Measurements from ENCODE around the gene POLR1D.
A peak's percentile ranks its signal among the peaks of the same experiment; 100 is the strongest.
"Not testable (repeated sequence)": the region's sequence is repeated elsewhere in the genome, so short reads cannot be mapped to it uniquely, and the experiment has no call there.

POLR1D gene

DNA sequence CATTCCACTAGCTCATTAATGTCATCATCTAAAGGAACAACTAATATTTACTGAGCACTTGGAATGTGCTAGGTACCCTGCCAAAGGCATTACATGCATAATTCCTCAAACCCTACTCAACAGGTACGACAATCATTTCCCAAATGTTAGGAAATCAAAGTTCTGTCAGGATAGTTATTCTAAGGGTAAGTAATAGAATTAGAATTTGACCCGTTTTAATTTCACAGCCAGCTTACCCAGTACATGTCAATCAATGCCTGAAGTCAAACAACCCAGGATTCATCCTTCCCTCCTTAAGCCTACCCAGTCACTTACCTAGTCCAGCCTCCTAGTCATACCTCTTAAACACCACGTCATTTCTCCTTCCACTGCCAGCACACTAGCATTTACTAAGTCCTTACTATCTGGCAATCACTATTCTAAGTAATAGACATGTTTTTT lies 3.8 kb upstream of the POLR1D start:
- DNase-seq (ENCODE audit: low read depth in 2 of 2) = no peak

DNA sequence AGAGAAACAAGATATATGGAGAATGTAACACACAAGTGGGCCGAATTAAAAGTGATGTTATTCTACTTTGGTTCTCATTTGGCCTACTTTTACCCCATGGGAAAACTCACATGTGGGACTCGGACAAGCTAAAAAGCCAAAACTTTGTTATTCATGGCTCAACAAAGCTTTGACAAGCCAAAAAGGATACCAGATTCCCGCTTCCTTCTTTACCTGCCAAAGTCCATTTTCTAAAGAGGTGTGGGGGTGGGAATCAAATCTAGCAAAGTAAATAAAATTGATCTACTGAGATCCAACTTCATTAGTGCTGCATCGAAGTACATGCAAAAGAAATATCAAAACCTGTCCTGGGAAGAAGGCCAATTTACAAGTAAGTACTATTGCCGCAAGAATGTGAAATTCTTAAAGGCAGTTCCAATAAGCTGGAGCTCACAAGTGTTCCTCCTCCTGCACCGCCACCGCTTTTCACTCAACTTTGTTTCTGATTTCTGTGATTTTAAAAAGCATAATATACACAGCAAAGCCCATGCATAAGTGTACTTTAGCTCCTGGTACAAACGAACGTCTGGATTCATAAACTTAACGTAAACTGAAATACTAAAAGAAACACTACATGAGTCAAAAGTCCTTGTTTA lies 2.5 kb upstream of the POLR1D start:
- no peak for DNase-seq (ENCODE audit: low read depth in 2 of 2)

DNA sequence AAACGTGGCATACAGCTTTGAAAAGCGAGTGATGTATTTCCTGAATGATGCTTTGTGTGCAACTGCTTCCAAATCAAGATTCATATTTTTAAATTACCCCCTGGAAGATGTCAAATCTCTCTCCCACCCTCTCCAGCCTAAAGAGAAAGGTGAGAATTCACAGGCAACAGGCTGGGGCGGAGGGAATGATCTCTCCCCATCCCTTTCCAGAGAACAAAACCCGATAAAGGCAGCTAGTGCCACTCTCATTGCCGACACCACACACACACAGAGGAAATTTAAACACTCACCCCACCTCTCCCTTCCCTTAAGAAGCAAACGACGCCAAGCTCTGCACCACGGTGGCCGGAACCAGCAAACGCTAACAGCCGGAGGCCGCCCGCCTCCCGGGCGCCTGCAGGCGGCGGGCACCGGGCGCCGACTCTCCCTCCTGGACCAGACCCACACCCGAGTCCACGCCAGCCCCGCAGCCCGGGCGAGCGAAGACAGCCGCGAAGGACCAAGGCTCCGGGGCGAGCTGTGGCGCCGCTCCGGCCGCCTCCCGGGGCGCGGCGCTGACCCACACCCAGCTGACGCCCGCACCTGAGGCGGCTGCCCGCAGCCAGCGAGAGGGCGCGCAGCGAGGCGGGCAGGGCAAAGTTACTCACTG lies 1.8 kb upstream of the POLR1D start:
- DNase-seq (ENCODE audit: low read depth in 2 of 2) = peak in 1 of 2 donors; percentile 33

DNA sequence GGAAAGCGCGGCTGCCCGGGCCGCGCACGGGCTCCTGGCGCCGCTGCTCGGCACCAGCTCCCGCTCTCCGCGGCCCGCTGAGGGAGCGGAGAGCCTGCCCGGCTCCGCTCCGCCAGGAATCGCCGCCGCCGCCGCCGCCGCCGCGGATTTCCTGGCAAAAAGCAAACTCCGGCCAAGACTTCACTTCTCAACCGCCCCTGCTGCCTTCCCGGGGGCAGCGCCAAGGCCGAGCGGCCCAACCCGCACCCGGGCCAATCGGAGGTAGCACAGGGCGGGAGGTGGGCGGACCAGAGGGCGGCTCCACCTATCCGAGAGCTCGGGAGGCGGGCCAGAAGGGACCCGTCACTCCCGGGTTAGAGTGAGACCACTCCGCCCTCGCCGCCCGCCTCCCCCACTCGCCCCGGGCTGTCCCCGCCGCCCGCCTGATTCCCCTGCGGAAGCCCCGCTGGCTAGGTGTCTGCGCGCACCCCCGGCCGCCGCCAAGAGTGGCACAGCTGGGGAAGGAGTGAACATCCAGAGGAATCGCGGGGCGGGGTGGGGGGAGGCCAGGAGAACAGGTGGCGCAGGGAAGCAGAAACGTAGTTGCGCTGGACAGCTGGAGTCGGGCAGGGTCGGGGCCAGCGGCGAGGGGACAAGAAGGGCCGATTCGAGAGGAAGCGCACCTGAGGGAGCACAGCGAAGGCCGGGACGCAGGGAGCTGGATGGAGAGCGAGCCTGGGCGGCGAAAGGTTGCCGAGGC lies 1.1 kb upstream of the POLR1D start, which contains the start of gene LNX2:
Gene LNX2, minus strand, starts transcription at position 153 of the 739 bp plus-strand sequence. CDS start 38,826 bp downstream, outside the sequence.
- peak; percentile 93 to 96 for DNase-seq (ENCODE audit: low read depth in 2 of 2)

DNA sequence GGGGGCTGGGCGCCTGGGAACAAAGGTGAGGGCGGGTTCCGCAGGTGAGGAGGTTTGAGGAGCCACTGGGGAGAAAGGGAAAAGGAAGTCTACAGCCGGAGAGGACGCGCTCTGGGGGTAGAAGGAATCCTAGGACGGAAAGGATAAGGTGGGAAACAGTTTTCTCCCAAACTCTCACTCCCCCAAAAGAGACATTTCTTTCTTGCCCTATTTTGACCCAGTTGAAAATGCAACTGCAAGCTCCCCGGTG lies 651 bp upstream of the POLR1D start:
- DNase-seq (ENCODE audit: low read depth in 2 of 2) = no peak

DNA sequence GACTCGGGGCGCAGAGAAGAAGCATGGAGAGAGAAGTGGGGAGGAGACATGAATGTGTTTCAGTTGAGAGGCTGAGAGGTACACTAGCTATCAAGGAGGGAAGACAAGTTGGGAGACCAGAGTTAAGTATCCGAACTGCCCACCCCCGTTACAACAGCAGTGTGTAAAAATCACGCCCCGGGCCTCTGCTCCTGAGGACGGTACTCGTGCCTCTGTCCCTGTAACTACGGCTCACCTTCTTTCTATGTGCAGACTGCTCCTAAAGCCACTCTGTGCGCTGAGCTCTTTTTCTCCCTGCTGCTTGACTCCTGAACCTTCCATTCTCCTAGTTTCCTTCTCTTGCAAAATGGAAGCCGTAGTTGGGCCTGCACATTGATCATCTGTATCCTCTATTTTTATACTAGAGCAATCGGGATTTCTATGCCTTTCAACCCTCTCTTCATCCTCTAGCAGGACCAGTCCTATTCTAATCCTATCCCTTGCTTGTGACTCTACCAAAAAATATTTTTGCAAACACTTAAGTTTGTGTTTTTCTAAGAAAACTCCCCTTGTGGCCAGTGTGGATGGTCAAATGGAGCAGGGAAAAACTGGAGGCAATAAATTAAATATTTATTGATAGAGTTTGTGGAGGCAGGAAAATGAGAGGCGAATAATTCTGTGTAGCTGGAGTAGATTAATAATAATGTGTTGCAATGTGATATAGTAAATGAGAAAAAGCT lies 569 bp downstream of the POLR1D start:
- no peak for DNase-seq (ENCODE audit: low read depth in 2 of 2)

DNA sequence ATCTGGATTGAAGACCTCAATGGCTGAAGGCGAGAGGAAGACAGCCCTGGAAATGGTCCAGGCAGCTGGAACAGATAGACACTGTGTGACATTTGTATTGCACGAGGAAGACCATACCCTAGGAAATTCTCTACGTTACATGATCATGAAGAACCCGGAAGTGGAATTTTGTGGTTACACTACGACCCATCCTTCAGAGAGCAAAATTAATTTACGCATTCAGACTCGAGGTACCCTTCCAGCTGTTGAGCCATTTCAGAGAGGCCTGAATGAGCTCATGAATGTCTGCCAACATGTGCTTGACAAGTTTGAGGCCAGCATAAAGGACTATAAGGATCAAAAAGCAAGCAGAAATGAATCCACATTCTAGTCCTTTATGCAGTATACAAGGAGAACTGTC lies 1.2 kb downstream of the POLR1D start:
- no peak for DNase-seq (ENCODE audit: low read depth in 2 of 2)

DNA sequence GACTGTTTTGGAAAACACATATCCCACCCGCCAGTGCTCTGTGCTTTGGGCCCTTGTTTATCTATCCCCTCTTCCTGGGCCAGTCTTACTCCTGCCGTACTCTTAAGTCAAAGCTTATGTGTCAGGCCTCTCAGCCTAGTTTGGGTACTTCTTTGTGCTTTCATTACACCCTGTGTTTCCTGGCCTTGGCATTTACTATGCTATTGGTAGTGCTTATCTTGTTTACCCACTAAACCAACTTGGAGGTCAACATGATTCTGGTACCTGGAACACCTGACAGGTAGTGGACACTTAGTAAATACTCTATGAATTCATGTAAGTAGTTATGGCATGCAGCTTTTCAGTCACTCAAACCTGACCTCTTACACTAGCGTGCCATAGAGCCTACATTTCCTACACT lies 2.4 kb downstream of the POLR1D start:
- no peak for DNase-seq (ENCODE audit: low read depth in 2 of 2)

DNA sequence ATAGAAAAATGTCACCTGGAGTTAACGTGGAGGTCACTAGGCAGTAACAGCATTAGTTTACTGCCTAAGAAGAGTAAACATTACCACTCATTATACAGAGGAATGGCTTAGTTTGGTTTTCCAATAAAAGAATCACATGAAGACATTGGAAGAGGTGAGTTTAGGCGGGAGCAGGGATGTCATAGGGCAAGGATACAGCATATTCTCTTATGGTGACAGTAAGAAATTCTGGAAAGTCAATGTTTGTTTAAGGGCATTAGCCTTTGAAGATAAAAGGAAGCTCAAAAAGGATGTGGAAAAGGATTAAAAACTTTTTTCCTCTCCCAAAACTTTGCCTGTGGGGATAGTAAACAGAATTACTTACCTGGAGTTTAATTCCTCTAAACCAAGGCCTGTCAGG lies 4.1 kb downstream of the POLR1D start:
- DNase-seq (ENCODE audit: low read depth in 2 of 2) = no peak

DNA sequence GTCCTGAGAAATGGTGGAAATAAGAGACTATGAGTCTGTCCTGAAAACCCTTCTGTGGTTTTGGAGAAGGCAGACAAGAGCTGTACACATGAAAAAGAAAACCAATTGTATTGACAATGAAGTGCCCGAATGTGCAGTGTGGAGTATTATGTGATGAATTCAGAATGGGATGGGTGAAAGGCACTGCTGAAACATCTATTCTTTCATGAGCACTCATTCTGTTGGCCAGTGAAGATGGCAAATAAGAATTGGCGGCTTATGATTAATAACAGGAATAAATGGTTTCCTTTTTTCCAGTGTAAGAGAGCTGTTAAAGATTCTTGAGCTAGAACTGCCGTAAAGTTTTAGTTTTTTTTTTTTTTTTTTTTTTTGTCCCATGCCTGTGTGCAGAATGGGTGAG lies 5.7 kb downstream of the POLR1D start:
- DNase-seq (ENCODE audit: low read depth in 2 of 2) = no peak

DNA sequence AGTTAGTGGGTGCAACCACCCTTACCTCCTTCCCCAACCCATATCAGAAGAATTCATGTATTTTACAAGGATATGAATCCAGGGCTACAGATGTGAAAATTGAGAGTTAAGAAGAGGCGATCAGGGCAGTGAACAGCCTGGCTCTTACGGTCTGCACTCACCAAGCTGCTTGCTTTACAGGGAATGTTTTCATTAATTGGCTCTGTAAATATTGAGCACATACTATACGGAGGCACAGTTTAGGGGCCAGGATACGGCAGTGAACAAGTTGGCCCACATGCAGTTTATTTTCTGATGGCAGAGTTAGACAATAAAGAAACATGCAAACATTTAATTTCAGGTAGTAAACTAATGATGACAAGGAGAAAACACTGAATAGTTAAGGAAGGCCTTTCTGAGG lies 6.4 kb downstream of the POLR1D start:
- DNase-seq (ENCODE audit: low read depth in 2 of 2) = no peak

DNA sequence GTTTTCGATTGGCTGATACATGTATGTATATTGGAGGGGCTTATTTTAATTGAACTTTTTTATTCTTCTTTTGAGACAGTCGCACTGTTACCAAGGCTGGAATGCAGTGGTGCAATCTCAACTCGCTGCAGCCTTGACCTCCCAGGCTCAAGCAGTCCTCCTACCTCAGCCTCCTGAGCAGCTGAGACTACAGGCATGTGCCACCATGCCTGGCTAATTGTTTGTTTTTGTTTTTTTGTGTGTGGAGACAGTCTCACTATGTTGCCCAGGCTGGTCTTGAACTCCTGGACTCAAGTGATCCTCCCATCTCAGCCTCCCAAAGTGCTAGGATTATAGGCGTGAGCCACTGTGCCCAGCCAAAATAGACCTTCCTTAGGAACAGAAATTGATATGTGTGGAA lies 7.1 kb downstream of the POLR1D start:
- DNase-seq (ENCODE audit: low read depth in 2 of 2) = not testable (repeated sequence)

DNA sequence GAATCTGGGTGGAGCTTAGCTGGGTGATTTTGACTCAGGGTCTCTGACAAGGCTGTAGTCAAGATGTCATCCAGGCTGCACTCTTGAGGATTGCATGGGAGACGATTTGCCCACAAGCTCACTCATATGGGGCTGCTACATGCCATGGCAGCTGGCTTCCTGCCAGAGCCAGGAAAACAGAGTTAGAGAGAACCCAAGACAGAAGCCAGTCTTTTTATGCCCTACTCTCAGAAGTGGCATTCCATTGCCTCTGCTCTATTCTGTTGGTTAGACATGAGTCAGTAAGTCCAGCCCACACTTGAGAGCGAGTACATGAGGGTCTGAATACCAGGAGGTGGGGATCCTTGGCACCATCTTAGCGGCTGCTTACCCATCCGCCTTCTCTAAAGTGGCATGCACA lies 9.5 kb downstream of the POLR1D start:
- DNase-seq (ENCODE audit: low read depth in 2 of 2) = no peak

DNA sequence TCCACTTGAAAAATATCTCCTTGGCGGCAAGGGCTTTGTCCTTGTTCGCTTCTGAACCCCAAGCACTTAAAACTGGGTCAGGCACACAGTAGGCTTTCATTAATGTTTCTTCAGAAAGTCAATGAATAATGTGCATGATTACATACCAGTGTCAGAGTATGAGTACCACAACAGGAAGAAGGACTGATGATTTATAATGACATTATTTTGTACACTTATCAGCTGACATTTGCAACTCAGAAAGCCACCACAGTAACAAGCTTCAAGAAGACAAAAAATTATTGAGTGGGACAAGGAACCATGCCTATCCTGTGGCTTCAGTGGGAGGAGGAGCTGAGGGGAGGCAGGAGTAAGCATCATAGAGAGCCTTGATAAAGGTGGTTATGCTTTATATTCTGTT lies 10.0 kb downstream of the POLR1D start:
- DNase-seq (ENCODE audit: low read depth in 2 of 2) = no peak

DNA sequence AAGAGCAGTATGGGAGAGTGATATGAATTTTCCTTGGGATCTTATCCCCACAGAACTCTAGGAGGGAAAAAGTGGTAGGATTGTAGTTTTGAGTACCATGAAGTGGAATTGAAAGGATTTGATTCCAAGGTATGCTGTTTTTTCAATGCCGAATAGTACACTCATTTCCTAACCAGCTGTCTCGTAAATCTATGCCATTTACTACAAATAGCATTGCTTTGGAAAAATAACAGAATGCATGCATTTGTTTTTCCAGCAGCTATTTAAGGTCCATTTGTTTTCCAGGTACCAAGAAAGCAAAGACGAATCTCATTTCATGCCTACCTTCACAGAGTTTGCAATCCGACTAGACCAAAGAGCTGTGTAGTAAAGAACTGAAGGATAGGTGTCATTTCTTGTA lies 10.5 kb downstream of the POLR1D start:
- DNase-seq (ENCODE audit: low read depth in 2 of 2) = no peak

DNA sequence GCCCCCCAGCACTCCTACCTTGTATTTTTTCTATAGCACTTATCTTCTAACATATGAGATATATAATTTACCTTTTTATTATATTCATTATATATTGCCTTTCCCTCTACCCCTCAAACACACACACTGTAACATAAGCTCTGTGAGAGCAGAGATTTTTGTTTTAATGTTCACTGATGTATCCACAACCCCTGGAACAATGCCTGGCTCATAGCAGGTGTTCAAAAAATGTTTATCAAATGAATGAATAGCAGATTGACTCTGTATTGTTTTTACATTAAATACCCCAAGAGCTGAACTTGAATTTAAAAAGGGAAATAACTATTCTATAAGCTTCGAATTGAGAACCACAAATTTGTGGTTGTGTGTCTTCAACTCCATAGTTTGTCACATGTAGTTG lies 11.0 kb downstream of the POLR1D start:
- no peak for DNase-seq (ENCODE audit: low read depth in 2 of 2)

DNA sequence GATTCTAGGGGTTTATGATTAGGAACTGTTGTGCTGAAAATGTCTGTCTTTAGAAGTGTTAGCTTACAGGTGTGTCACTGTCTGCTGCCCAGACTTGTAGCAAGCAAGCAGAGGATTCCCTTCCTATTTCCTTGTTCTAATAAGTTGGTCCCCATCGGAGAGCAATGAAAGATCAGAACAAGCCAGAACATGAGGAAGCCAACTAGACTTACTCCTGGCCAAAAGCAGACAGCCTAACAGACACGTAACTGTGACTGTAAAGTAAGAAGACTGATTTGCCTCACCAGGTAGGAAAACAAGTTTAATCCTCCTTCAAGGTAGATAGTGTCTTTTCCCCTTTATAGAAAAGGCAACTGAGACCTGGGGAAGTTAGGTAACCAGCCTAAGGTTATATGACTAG lies 12.5 kb downstream of the POLR1D start:
- DNase-seq (ENCODE audit: low read depth in 2 of 2) = no peak

DNA sequence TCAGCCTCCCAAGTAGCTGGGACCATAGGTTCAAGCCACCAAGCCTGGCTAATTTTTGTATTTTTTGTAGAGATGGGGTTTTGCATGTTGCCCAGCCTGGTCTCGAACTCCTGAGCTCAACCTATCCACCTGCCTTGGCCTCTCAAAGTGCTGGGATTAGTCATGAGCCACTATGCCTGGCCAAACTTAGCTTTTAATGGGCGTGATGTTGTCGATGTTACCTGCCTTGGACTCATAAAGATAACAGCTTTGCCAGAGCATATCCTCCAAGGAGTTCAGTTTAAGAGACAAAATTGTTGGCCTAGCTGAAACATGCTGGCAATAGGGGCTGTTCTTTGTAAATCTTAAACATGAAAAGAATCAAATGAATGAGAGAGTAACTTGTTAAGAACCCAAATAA lies 13.1 kb downstream of the POLR1D start:
- no peak for DNase-seq (ENCODE audit: low read depth in 2 of 2)

DNA sequence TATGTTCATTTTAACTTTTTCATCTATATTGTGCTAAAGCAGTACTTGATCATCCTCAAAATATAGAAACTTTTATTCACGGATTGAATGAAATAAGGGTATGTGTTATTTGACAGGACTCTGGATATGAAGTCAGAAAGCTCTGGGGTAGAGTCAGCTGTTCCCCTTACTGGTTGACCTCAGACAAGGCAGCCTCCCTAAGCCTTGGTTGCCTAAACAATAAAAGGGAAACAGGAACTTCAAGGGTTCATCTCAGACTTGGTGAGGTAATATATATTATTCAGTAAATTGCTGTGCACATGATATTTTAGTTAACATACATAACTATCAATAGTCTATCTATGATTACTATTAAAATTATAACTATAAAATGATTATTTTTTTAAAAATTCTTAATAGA lies 13.6 kb downstream of the POLR1D start:
- DNase-seq (ENCODE audit: low read depth in 2 of 2) = no peak

DNA sequence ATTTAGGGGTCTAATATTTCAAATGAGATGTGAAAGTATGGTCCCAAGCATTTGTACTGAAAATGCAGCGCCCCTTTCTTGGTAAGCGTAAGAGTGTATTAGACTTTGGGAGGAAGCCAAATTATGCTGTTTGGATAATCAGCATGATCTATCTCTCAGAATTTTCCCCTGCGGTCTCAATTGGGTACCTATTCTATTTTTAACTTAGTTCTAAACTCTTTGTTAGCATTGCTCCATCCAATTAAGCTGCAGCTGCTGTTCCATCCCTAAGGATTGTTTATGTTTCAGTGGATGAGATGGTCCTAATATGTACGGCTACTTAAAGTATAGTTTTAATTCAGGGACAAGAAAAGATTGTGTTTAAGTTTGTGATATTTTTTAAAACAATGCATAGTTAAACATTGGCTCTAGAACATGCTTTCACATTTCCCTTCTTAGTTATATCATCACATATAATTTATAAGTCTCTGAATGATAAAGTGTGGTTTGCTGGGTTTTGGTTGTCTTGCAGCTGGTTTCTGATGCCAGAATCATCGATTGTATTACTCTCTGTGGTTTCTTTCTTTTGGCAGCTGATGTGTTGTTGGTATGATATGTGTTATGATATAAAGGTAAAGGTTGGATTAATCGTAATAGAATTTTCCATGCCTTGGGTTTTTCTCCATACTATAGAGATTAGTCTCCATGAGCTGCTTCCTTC lies 15.0 kb downstream of the POLR1D start:
- DNase-seq (ENCODE audit: low read depth in 2 of 2) = no peak

DNA sequence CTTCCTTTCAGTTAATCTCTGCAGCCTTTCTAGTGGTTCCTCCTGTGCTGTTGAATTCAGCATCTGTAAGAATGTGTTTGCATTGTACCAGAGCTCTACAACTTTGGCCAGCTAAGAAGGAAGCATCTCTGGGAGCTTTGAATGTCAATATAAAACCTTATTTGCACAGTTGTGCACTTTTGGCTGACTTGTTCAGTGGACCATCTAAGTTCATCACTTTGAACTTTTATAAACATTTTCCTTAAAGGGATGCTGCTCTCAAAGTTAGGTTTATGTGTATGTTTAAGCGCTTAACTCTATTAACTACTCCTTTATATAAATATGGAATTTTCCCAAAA lies 15.6 kb downstream of the POLR1D start:
- DNase-seq (ENCODE audit: low read depth in 2 of 2) = no peak

DNA sequence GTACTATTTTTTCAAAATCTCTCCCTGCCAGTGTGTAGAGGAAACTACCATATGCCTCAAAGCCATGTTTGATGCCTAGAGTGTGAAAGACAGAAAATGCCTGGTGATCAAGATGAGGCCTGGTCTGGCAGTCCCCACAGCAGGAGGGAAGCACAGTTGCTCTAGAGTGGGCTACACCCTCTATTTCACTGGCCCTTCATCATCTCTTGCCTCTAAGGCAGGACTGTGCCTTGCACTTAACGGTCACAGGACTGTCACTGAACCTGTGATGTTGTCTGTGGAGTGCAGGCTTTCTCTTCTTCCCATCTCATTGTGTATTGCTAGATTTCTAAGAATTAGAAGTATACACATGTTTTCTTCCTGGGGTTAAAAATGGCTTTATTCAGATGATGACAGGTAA lies 16.3 kb downstream of the POLR1D start:
- DNase-seq (ENCODE audit: low read depth in 2 of 2) = no peak
